NCI-H1694 treated with DMSO at 0.1 percent for 48 hours (cell line): ENCODE measurements around the gene ADCY10.
"Not testable (repeated sequence)": the region's sequence is repeated elsewhere in the genome, so short reads cannot be mapped to it uniquely, and the experiment has no call there.

ENCODE experiments used
- DNase-seq: peaks from one replicate; lab custom pipeline; 2025; lab: John Stamatoyannopoulos, UW

Gene ADCY10

GRCh38 chr1:167854184-167854583 lies 59.8 kb downstream of the ADCY10 start:
- DNase-seq = no peak

DNA sequence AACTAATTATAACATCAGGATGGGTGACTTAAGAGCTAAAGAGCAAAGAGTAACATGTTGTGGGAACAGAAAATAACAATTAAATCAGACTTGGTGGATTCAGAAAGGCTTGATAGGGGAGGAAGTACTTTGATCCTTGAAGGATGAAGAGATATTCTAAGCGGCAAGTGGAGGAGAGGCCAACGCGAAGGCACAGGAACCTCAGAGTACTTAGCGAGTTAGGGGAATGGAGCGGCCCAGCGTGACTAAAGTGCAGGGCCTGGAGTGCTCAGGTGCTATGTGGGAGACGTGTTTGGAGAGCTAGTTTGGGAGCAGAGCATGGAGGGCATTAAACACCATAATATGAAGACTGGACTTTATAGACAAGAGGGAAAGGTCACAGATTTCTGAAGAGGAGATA lies 64.3 kb downstream of the ADCY10 start:
- no peak for DNase-seq

GRCh38 chr1:167842872-167843271 lies 71.1 kb downstream of the ADCY10 start:
- DNase-seq = no peak

- DNase-seq = no peak
Measured at GRCh38 chr1:167841530-167841929, 72.4 kb downstream of the ADCY10 start.

DNA sequence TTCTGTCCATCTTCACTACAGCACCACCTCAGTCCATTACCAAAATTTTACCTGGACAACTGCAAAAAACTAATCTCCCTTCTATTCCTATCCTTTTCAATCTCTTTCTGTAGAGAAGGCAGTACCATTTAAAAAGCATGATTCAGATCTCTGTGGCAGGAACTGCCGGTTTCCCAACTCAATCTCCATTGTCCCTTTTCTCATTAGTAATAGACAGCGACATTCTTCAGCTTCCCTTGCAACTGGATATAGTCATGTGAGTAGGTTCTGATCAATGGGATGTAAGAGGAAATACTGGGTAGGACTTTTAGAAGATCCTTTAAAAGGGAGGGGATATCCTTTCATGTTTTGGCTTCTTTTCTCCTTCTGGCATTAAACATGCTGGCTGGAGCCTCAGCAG lies 74.9 kb downstream of the ADCY10 start:
- DNase-seq = no peak

DNA sequence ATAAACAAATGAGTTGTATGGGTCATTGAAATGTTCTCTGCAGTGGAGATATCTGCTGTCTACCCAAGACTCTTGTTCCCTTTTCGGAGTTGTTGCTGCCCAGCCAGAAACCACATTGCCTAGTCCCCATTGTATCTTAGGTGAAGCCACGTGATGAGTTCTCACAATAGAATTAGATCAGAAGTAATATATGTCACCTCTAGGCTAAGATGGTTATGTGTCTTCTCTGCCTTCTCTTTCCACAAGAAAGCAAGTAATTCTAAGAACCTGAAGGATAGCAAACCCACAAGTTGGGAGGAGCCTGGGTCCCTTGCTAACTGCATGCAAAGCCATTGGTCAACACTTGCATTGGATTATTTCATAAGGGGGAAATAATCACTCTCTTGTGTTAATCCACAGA lies 76.6 kb downstream of the ADCY10 start:
- DNase-seq = no peak

- no peak for DNase-seq
Measured at GRCh38 chr1:167836197-167836596, 77.7 kb downstream of the ADCY10 start.

- DNase-seq = no peak
Measured at GRCh38 chr1:167833904-167834303, 80.0 kb downstream of the ADCY10 start.

DNA sequence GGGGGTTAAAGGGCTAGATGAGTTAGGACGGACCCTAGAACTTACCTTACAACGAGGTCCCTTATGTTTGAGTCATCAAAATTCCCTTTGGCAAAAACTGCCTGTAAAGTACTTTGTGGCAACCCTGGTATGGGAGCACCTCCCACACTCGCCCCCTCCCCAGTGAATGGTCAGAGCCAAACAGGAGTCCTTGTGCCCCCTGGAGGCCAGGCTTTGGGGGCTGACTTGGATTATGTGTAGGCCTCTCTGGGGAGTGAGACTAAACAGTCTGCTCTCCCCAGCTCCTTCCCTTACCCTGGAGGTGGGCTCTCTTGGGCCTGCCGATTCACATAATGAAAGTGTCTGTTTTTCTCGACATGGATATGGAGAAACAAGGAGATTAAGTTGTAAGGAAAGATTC lies 81.2 kb downstream of the ADCY10 start:
- DNase-seq = no peak

- DNase-seq = not testable (repeated sequence)
Measured at GRCh38 chr1:167830668-167831067, 83.3 kb downstream of the ADCY10 start.

GRCh38 chr1:167829868-167830267 lies 84.1 kb downstream of the ADCY10 start:
- no peak for DNase-seq

- DNase-seq = no peak
Measured at GRCh38 chr1:167826127-167826526, 87.8 kb downstream of the ADCY10 start.

- no peak for DNase-seq
Measured at GRCh38 chr1:167825419-167826079, 88.4 kb downstream of the ADCY10 start.

- DNase-seq = no peak
Measured at GRCh38 chr1:167824163-167824794, 89.7 kb downstream of the ADCY10 start.

DNA sequence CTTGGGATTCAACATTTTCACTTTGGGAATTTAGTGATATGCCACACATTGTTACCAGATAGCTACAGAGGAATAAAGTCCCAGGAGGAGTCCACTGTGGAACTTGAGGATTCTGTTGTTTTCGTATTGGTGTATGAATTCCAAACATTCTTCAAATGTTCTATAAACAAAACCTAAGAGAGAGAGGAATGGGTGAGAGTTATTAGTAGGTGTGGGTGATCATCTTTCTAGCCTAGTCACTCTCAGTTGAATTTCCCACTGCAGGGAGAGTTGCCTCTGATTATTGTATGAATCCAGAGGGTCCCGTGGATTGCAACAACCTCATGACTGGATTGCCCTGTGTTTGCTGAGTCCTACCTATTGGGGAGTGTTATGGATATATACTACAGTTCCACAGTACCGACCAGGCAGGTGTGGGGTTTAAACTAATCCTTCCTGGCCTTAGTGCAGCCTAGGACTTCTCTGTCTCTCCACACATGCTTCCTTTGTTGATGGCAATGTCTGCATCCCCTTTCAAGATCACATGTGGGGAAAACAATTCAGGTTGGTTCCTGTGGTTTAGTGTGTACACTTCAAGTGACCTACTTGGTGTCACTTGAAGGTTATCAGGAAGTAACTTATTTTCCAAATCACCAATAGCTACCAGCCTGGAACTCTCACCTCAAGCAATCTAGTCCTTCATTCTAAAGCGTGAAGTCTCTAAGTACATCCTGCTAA lies 91.8 kb downstream of the ADCY10 start:
- DNase-seq = no peak

GRCh38 chr1:167821356-167821685 lies 92.6 kb downstream of the ADCY10 start:
- no peak for DNase-seq

DNA sequence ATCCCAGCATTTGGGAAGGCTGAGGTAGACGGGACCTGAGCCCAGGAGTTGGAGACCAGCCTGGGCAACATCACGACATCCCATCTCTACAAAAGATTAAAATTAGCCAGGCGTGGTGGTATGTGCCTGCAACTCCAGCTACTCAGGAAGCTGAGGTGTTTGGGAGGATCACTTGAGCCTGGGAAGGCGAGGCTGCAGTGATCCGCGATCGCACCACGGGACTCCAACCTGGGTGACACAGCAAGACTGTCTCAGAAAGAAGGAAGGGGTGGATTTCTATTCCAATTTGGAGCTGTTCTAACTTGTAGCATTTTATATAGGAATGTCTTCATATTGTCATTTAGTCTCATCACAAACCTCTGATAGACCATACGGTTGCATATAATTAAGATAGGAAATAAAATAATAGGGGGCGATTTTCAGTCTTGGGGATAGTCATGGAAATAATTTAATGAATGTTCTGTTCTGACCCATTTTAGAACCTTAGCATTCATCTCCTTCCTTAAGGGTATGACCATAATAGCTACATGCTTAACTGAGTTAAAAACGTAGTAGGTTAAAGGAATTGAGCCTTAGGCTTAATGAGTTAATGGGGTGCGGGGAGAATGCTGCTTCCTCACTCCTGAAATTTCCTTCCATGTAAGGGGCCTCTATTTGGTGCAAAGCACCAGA lies 93.1 kb downstream of the ADCY10 start:
- no peak for DNase-seq

DNA sequence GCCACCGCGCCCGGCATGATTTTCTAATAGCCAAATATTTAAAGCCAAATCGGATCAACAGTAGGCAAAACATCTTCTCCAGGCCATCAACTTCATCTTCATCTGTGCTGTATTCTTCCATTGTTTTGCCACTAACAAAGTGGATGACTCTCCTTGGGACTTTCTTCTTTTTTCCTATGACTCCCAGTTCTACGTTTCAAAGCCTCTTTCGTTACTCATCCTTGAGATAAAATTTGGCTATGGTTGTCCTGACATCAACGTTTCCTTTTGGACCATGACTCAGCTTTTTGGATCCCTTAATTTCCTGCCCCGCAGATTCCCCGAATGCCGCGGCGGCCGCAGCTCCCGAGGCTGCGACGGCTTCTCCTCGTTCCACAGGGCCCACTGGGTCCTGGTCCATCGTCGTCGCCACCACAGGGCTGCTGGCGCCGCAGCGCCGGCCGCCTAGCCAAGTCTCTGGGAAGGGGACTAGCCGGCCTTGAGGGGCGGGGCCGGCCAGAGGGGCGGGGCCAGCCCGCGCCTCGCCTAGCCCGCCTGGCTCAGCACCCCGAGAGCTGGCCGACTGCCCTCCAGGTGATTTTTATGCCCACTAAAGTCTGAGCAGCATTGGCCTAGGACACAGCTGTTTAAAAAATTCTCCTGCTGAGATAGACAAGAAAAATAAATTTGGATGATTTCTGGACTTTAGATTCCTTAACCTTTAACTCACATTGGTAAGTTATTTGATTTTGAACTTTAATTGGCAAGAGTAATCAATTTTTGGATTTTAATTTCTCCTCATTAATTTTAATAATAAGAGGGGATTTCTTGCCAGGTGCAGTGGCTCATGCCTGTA lies 93.9 kb downstream of the ADCY10 start:
- no peak for DNase-seq

DNA sequence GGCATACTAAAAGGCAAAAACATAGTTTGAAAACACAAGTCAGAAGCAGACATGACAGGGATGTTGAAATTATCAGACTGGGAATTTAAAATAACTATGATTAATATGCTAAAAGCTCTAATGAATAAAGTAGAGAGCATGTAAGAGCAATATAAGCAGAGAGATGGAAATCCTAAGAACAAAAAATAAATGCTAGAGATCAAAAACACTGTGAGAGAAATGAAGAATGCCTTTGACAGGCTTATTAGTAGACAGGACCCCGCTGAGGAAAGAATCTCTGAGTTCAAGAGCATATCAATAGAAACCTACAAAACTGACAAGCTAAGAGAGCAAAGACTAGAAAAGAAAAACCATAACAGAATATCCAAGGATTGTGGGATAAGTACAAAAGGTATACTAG lies 98.3 kb downstream of the ADCY10 start:
- DNase-seq = no peak

GRCh38 chr1:167812972-167813371 lies 101.0 kb downstream of the ADCY10 start:
- no peak for DNase-seq

DNA sequence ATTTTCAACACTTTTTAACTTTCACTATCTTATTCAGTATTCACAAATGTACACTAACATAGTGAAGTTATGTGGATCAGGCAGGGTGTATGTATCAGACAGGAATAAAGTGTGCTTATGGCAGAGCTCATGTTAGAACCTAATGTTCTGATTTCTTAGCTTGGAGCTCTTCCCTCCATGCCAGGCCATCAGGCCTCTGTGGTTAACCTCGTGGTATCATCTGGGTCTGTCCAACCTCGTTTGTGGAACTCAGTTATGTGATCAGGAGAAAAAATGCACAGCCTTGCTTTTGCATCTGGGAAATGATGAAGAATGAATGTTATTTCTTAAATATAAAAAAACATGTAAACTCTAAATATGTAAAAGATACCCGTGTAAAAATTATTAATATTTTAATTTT lies 105.2 kb downstream of the ADCY10 start:
- DNase-seq = no peak

DNA sequence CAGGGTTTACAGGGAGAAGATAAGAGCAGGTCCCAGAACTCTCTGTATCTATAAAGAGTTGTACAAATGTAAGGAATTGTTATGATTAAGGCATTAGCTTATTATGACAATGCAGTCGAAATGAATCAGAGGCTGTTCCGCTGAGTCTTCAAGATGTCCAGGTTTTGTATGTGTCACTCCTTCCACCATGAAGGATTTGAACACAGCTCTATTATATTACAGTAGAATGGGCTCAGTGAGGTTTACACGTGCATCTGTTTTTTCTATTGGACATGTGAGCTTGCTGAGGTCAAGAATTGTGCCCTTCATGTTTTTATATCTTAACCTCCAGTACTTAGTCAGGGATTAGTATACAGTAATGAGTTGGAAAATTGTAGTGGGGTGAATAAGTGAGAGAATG lies 105.8 kb downstream of the ADCY10 start:
- no peak for DNase-seq
